T-cell (primary cell): ENCODE results near the gene FBN2. TPM values are rescaled to one million over a fixed set of nuclear protein-coding genes. Genes with fewer than 3 reads are reported as not detected.

ENCODE experiments used
- ATAC-seq, 4 experiments: fragments of 200-7000 bp in 3 of 4; fragments of 150-1000 bp in 1 of 4; cut with Tn5 transposase; replicated peaks in 1 of 4; 1 replicate in 3 of 4; 2 replicates in 1 of 4; pipeline ENCODE4 v1.10.0; 2021; ENCODE audit warnings: moderate library complexity in 3 of 4, mild to moderate bottlenecking in 2 of 4, moderate number of reproducible peaks in 1 of 4
- CTCF ChIA-PET, 2 donors: fragments of 300-600 bp; sonication (Branson Sonifier 250); formaldehyde crosslinking; loops; one replicate each; lab custom pipeline; 2022; ENCODE audit warnings: antibody characterized with exemption in 2 of 2; lab: Charles Lee
- POLR2A ChIA-PET, 2 donors: fragments of 300-600 bp; sonication (Branson Sonifier 250); formaldehyde crosslinking; loops; one replicate each; lab custom pipeline; 2022; ENCODE audit warnings: antibody characterized with exemption in 2 of 2; lab: Charles Lee
- DNase-seq, 35 experiments: peaks; one replicate each; pipeline versions ENCODE4 v3.0.0 to v3.0.0-alpha.2; 2013 to 2023
- H3K27ac ChIP-seq: one replicate; pipeline ENCODE4 v1.5.1; 2013; ENCODE audit warnings: low read length
- H3K27me3 ChIP-seq, 2 experiments: replicated peaks in 1 of 2; 1 replicate in 1 of 2; 2 replicates in 1 of 2; pipeline versions ENCODE4 v1.6.1 to v1.7.0; 2013; ENCODE audit warnings: low read length in 1 of 2, mixed read lengths in 1 of 2; ENCODE audit not compliant: control insufficient read depth in 2 of 2, insufficient read depth in 2 of 2; ENCODE audit errors: extremely low read depth in 1 of 2
- H3K36me3 ChIP-seq, 2 donors: 1 replicate in 1 of 2; 2 replicates in 1 of 2; pipeline versions ENCODE4 v1.6.1 to v1.7.0; 2013; ENCODE audit warnings: low read length in 1 of 2; ENCODE audit not compliant: control insufficient read depth in 2 of 2, insufficient read depth in 1 of 2; ENCODE audit errors: extremely low read depth in 1 of 2
- H3K4me1 ChIP-seq, 2 experiments: 1 replicate in 1 of 2; 2 replicates in 1 of 2; pipeline versions ENCODE4 v1.6.1 to v1.7.0; 2013; ENCODE audit warnings: low read length in 2 of 2, mixed read lengths in 1 of 2; ENCODE audit not compliant: insufficient read depth in 2 of 2, control insufficient read depth in 1 of 2; ENCODE audit errors: extremely low read depth in 1 of 2
- H3K4me3 ChIP-seq, 2 donors: 1 replicate in 1 of 2; 2 replicates in 1 of 2; pipeline versions ENCODE4 v1.5.1 to v1.7.0; 2013; ENCODE audit warnings: mild to moderate bottlenecking in 2 of 2, low read length in 1 of 2, moderate library complexity in 1 of 2; ENCODE audit not compliant: control insufficient read depth in 1 of 2; ENCODE audit errors: extremely low read depth in 1 of 2
- H3K9me3 ChIP-seq: 2 replicates; pipeline ENCODE4 v1.7.0; 2013
- H3K27ac Mint-ChIP-seq, 2 donors: one replicate each; pipeline ENCODE4 v1.8.0; 2020 to 2021; ENCODE audit warnings: mild to moderate bottlenecking in 2 of 2, mixed read lengths in 2 of 2
- H3K27me3 Mint-ChIP-seq, 2 donors: one replicate each; pipeline ENCODE4 v1.8.0; 2021 to 2022; ENCODE audit warnings: mixed read lengths in 2 of 2
- H3K36me3 Mint-ChIP-seq: one replicate; pipeline ENCODE4 v1.8.0; 2021; ENCODE audit warnings: mixed read lengths
- H3K4me1 Mint-ChIP-seq, 3 donors: one replicate each; pipeline ENCODE4 v1.8.0; 2020 to 2022; ENCODE audit warnings: mixed read lengths in 3 of 3, mild to moderate bottlenecking in 1 of 3
- H3K4me3 Mint-ChIP-seq, 3 donors: one replicate each; pipeline ENCODE4 v1.8.0; 2020 to 2022; ENCODE audit warnings: mild to moderate bottlenecking in 3 of 3, mixed read lengths in 3 of 3, moderate library complexity in 3 of 3
- H3K9me3 Mint-ChIP-seq, 3 donors: one replicate each; pipeline ENCODE4 v1.8.0; 2020 to 2022; ENCODE audit warnings: mixed read lengths in 3 of 3
- WGBS: methylation state at CpG from one replicate; pipeline ENCODE4 v1.1.5; 2013; ENCODE audit warnings: missing lambda C conversion rate; ENCODE audit not compliant: insufficient coverage; 5-methylcytosine and 5-hydroxymethylcytosine counted together
- total RNA-seq, 35 experiments: library from RNA in 6 of 35; stranded (reverse) in 6 of 35; fragments of 120-200 nt in 1 of 35; gene quantifications; one replicate each; pipeline versions ENCODE4 v1.2.1 to v1.2.4 and lab custom pipeline; 2013 to 2026

Gene FBN2
- total RNA-seq, 5 donors from 2014 or later (not counting 1 experiment from before 2014, with no cell fraction given), result 0.32 to 0.61 (median 0.36) TPM; not detected in 2

GRCh38 chr5:128274441-128274840 is 263.6 kb downstream of the FBN2 start:
- Mint-ChIP-seq H3K27me3 (no peaks in the 10 kb centered on the region), H3K4me1 (no peaks in the 10 kb centered on the region), H3K9me3 (no peaks in the 10 kb centered on the region), H3K36me3 (no peaks in the 10 kb centered on the region), H3K27ac (no peak overlapping the region), H3K4me3 (no peak overlapping the region)
- ChIA-PET CTCF (no interaction called here), POLR2A (no interaction called here)
- H3K27me3 ChIP-seq, result no peaks in the 10 kb centered on the region
- no peak overlapping the region for H3K4me3 ChIP-seq
- no peak for DNase-seq
- ATAC-seq, result no peak
- no peaks in the 10 kb centered on the region for H3K4me1 ChIP-seq
- H3K36me3 ChIP-seq, result no peaks in the 10 kb centered on the region
- H3K27ac ChIP-seq, result no peak overlapping the region
- no peaks in the 10 kb centered on the region for H3K9me3 ChIP-seq
- WGBS, result no CpG with 5 or more reads among the region's 2 CpGs

DNA sequence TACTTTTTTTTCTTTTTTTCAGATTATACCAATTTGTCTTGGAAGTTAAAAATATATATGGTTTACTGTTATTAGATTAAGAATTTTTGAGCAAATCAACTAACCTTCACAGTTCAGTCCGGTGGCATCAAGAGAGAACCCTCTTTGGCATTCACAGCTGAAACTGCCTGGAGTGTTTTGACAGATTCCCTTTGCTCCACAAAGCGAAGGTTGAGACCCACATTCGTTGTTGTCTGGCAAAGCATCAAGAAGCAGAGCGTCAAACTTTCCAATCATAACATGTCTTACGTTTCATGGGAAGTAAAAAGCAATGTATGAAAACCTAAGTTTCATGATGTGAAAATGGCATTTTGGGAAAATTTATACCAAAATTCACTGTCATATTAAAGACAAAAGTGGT is 264.3 kb downstream of the FBN2 start:
- Mint-ChIP-seq H3K36me3 (no peaks in the 10 kb centered on the region), H3K4me3 (no peak overlapping the region), H3K27ac (no peak overlapping the region), H3K27me3 (no peaks in the 10 kb centered on the region), H3K9me3 (no peaks in the 10 kb centered on the region), H3K4me1 (no peaks in the 10 kb centered on the region)
- DNase-seq (no peak), ATAC-seq (no peak)
- ChIA-PET POLR2A (no interaction called here), CTCF (no interaction called here)
- 60% methylated on average over 1 of the region's 5 CpGs for WGBS
- Histone ChIP-seq H3K4me1 (no peaks in the 10 kb centered on the region), H3K27ac (no peak overlapping the region), H3K27me3 (no peaks in the 10 kb centered on the region), H3K36me3 (no peaks in the 10 kb centered on the region), H3K9me3 (no peaks in the 10 kb centered on the region), H3K4me3 (no peak overlapping the region)

- ATAC-seq (no peak), DNase-seq (no peak)
- Histone ChIP-seq H3K27ac (no peak overlapping the region), H3K27me3 (no peaks in the 10 kb centered on the region), H3K4me1 (no peaks in the 10 kb centered on the region), H3K4me3 (no peak overlapping the region), H3K36me3 (no peaks in the 10 kb centered on the region), H3K9me3 (no peaks in the 10 kb centered on the region)
- no peaks in the 10 kb centered on the region for H3K4me1 Mint-ChIP-seq
- no CpG with 5 or more reads among the region's 6 CpGs for WGBS
- peaks cover 0 to 1% (median 0%) of the 10 kb centered on the region in 3 donors for H3K9me3 Mint-ChIP-seq
- ChIA-PET POLR2A (no interaction called here), CTCF (no interaction called here)
- no peak overlapping the region for H3K27ac Mint-ChIP-seq
- H3K4me3 Mint-ChIP-seq, result no peak overlapping the region
- H3K27me3 Mint-ChIP-seq, result peaks cover 1 to 3% of the 10 kb centered on the region in 2 donors
- no peaks in the 10 kb centered on the region for H3K36me3 Mint-ChIP-seq
Observed at GRCh38 chr5:128271859-128272464, 266.1 kb downstream of the FBN2 start.

DNA sequence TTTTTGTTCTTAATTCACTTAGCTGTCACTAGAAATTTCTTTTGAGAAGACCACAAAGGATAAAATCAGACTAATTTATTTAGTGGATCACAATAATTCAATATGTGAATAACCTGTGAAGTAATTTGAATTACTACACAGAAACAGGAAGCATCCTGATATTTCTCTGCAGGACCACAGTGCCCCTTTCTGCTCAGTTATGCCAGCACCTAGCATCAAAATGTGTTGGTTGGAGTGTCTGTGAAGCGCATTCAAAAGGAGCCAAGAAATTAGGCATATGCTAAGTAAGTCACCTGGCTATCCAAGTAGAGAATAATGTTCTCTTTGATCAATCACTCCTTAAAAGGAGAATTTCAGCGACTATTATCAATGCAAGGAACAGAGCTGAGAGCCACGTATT is 267.0 kb downstream of the FBN2 start:
- CTCF ChIA-PET, result no interaction called here
- peaks cover 3 to 5% of the 10 kb centered on the region in 2 donors for H3K27me3 Mint-ChIP-seq
- Histone ChIP-seq H3K4me3 (no peak overlapping the region), H3K4me1 (no peaks in the 10 kb centered on the region), H3K9me3 (no peaks in the 10 kb centered on the region), H3K27me3 (no peaks in the 10 kb centered on the region), H3K27ac (no peak overlapping the region), H3K36me3 (no peaks in the 10 kb centered on the region)
- H3K27ac Mint-ChIP-seq, result no peak overlapping the region
- peaks cover 0 to 3% (median 0%) of the 10 kb centered on the region in 3 donors for H3K9me3 Mint-ChIP-seq
- POLR2A ChIA-PET, result no interaction called here
- no CpG with 5 or more reads among the region's 3 CpGs for WGBS
- ATAC-seq (no peak), DNase-seq (no peak)
- no peak overlapping the region for H3K4me3 Mint-ChIP-seq
- H3K4me1 Mint-ChIP-seq, result no peaks in the 10 kb centered on the region
- H3K36me3 Mint-ChIP-seq, result no peaks in the 10 kb centered on the region

- no peaks in the 10 kb centered on the region for H3K4me1 Mint-ChIP-seq
- H3K27me3 Mint-ChIP-seq, result peaks cover 5 to 9% of the 10 kb centered on the region in 2 donors
- ChIA-PET CTCF (no interaction called here), POLR2A (no interaction called here)
- no peaks in the 10 kb centered on the region for H3K36me3 ChIP-seq
- no peaks in the 10 kb centered on the region for H3K27me3 ChIP-seq
- no peak overlapping the region for H3K27ac Mint-ChIP-seq
- H3K36me3 Mint-ChIP-seq, result no peaks in the 10 kb centered on the region
- no peak overlapping the region for H3K27ac ChIP-seq
- DNase-seq, result no peak
- ATAC-seq, result no peak
- no peaks in the 10 kb centered on the region for H3K9me3 ChIP-seq
- H3K4me1 ChIP-seq, result no peaks in the 10 kb centered on the region
- no peak overlapping the region for H3K4me3 Mint-ChIP-seq
- H3K9me3 Mint-ChIP-seq, result peaks cover 0 to 3% (median 0%) of the 10 kb centered on the region in 3 donors
- H3K4me3 ChIP-seq, result no peak overlapping the region
- WGBS, result no CpG with 5 or more reads among the region's 3 CpGs
Observed at GRCh38 chr5:128264564-128265360, 273.3 kb downstream of the FBN2 start.

DNA sequence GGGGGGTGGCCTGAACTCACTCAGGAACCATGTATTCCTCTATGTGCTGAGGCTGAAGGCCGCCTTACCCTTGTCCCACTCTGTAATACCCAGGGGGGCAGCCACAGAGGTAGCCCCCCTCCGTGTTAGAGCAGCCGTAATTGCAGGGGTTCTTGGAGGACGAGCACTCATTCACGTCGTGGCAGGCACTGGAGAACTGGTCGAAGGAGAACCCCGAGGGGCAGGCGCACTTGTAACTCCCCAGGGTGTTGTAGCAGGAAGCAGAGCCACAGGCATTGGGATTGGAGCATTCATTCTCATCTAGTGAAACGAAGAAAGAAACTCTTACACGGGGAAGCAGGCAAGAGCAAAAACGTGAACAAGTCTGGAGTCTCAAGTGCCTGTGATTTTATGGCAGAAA is 274.7 kb downstream of the FBN2 start:
- Mint-ChIP-seq H3K4me3 (no peak overlapping the region), H3K9me3 (peaks cover 0 to 3% (median 0%) of the 10 kb centered on the region in 3 donors), H3K36me3 (no peaks in the 10 kb centered on the region), H3K27ac (no peak overlapping the region), H3K4me1 (no peaks in the 10 kb centered on the region), H3K27me3 (peaks cover 10 to 14% of the 10 kb centered on the region in 2 donors)
- CTCF ChIA-PET, result no interaction called here
- WGBS, result 84% methylated on average over 10 of the region's 12 CpGs
- no peak for DNase-seq
- POLR2A ChIA-PET, result no interaction called here
- H3K4me1 ChIP-seq, result no peaks in the 10 kb centered on the region
- no peak for ATAC-seq
- H3K9me3 ChIP-seq, result no peaks in the 10 kb centered on the region
- no peaks in the 10 kb centered on the region for H3K36me3 ChIP-seq
- H3K27me3 ChIP-seq, result no peaks in the 10 kb centered on the region
- H3K27ac ChIP-seq, result no peak overlapping the region
- no peak overlapping the region for H3K4me3 ChIP-seq
